DMS153 (cell line): ENCODE measurements around the gene NSFL1C.
A peak's percentile ranks its signal among the peaks of the same experiment; 100 is the strongest.

Experiments used
- DNase-seq: peaks from one replicate; lab custom pipeline; 2025; lab: John Stamatoyannopoulos, UW

The NSFL1C gene

DNA sequence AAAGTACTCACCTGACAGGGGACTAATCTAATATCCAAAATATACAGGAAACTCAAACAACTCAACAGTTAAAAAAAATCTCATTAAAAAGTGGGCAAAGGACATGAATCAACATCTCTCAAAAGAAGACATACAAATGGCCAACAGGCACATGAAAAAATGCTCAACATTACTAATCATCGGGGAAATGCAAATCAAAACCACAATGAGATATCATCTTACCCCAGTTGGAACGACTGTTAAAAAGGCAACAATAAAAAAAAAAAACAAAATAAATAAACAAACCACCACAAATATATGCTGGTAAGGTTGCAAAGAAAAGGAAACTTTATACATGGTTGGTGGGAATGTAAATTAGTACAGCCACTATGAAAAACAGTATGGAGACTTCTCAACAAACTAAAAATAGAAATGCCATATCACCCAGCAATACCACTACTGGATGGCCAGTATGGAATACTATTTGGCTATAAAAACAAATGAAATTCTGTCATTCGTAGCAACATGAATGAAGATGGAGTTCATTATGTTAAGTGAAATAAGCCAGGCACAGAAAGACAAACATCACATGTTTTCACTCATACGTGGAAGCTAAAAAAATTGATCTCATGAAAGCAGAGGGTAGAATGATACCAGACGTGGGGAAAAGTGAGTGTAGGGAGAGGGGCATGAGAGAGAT lies 17.9 kb upstream of the NSFL1C start:
- no peak for DNase-seq

DNA sequence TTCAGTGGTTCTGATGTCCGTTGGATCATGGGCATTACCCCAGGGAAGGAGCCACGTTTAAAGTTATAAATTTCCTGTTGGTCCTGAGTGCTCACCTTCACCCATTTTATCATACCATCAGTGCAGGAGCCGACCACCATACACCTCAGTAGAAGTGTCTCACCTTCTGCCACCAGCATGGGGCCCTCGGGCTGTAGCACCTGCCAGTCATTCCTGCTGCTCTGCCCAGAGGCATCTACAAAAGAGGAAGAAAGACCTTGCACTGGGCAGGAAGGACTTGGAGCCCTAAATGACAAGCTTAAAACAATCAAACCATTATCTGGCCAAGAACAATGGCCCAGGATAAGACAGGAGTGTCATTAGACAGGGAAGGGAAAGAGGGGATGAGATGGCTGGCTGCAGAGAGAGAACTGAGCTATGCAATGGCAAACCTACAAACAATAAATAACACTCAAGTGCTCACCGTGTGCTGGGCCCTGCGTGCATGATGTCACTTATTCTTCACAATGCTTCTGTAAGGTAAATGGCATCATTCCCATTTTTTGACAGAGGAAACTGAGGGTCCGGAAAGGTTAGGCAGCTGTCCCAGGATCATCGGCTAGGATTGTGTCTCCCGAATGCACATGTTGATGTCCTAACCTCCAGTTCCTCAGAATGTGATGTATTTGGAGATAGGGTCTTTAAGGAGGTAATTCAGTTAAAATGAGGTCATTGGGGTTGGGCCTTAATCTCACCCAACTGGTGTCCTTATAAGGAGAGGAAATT lies 13.4 kb upstream of the NSFL1C start:
- DNase-seq, result no peak

DNA sequence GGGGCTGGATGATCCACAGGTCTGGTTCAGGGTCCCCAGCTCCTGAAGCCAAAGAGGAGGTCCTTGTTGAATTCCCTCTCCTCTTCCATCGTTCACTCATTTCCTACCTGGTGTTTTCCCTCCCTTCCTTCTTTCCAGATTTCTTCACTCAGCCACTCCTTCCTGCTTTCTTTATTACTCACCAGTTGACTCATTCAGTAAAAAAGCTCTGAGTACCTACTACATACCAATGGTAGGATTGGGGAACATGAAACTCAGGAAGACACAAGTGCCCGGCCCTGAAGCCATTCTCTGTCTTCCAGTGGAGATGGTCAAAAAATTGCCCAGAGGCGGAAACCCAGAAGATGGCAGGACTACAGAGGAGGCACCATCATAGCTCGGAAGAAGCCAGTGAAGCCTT lies 11.9 kb upstream of the NSFL1C start:
- DNase-seq, result no peak

DNA sequence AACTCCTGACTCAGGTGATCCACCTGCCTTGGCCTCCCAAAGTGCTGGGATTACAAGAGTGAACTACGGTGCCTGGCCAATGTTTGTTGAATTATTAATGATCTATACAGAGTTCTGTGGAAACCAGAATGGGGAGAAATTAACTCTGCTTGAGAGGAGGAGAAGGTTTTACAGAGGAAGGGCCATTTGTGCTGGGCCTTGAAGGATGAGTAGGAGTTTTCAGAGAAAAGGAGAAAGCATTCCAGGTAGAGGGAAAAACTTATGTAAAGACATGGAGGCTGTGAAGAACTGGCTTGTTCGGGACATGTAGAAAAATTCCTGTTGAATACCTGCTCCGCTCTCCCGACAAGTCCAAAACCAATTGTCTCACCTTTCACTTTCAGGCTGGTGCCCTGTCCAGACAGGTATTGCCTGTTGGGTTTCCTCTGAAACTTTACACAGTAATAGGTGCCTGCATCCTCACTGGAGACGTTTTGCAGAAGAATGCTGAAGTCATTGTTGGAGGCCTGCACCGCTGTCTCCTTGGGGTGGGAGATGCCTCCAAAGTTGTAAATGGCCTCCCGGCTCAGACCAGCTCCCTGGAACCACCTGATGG lies 11.3 kb upstream of the NSFL1C start:
- no peak for DNase-seq

DNA sequence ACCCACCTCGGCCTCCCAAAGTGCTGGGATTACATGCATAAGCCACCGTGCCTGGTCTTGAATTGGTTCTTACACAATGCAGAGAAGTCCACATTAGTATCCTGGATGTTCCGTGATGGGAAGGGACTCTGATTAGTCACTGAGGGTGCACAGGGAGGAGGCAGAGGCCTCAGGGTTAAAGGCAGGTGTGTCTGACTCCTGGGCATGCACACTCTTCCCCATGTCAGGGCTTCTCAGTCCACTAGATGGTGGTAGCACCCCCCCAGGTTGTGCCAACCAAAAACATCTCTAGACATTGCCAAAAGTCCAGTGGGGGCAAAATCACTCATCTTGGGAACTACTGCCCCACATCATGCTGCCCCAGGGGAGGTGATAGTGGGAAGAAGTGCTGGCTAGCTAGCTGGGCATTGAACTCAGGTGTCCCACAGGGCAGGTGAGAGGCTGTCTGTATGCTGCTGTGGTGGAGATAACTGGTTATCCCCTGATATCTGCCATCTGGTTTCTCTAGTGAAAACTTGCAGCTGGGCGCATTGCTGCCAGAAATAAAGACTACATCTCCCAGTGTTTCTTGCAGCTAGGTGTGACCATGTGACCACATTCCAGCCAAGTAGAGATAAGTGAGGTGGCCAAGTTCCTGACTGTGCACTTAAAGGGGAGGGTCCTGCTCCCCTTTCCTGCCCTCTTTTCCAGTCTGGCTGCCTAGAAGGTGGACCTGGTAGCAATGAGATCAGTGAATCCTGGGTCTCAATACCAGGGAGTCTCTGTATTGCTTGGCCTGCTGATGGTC lies 8.4 kb upstream of the NSFL1C start:
- no peak for DNase-seq

DNA sequence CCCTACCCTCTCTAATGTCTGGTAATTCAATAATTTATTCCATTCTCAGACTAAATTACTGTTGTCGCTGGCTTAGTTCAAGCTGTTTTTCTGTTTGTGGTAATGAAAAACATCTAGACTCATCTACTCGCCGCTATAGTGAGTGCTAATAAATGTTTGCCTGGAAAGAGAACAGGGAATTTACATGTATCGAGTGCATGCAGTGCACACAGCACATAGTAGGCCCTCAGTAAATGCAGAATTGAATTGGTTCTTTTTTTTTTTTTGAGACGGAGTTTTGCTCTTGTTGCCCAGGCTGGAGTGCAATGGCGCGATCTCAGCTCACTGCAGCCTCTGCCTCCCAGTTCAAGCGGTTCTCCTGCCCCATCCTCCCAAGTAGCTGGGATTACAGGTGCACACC lies 7.7 kb upstream of the NSFL1C start:
- DNase-seq, result no peak

DNA sequence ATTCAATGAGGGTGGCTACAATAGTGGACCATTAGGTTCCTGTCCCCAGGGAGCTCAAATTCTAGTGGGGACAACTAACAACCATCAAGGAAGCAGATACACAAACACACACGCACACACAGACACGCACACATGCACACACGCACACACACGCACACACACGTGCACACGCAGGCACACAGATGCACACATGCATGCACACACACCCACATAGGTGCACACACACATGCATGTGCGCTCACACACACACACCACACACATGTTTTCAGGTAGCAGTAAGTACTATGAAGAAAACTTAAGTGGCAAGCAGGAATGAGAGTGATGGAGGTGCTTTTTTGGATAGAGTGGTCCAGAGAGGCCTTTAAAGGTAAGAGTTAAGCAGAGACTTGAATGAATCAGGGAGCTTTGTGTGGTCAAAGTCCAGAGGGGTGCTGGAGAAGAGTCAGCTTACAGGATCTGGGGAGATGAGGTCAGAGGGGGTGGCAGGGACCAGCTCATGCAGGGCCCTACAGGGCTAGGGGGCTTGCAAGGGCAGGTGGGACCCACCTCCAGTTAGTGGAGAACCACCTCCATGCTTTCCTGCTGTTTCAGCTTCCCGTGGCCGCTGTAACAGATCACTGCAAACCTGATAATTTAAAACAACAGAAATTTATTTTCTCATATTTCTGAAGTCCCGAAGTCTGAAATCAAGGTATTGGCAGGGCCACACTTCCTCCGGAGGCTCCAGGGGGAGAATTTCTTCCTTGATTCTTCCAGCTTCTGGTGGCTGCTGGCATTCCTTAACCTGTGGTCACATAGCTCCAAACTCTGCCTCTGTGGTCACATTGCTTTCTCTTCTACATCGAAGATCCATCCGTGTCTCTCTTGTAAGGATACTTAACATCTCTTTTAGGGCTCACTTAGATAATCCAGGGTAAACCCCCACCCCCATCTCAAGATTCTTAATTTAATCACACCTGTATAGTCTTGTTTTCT lies 6.9 kb upstream of the NSFL1C start:
- DNase-seq, result no peak

DNA sequence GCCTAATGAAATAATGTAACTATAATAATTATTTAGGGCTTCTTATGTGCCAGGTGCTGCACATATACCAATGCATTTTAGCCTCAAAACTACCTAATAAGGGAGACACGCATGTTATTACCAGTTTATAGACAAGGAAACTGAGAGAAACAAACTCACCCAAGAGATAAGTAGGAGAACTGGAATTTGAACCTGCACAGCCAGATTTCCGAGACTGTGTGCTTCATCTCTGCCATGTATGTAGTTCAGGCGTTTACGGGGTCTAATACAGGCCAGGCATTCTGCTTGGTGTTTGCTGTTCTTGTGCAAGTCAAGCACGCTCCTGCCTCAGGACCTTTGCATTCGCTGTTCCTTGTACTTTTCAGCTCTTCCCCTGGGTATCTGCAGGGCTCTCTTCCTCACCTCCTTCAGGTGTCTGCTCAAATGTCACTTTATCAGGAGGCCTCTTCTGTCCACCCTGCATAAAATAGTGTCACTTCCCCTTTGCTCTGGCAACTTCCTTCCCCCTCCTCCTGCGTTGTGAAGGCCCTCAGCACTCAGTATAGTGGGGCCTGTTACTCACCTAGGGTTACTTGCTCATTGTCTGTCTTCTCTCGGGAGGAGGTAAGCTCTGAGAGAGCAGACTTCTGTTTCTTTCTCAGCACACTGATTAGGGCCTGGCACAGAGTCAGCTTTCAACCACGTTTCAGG lies 6.1 kb upstream of the NSFL1C start:
- DNase-seq, result no peak

DNA sequence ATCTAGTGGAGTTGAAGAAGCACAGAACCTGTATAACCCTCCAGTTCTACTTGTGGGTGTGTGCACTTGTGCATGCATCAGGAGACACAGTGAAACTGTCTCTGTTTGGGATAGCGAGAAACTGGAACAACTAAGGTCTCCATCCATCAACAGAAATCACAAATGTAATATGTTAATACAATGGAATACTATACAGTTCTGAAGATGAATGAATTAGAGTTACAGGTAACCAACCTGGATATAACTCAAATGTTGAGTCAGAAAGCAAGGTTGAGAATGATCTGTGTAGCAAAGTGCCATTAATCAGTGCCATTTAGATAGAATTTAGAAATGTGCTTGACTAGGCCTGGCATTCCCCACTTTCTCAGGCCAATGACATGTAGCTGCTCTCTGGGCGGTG lies 4.6 kb upstream of the NSFL1C start:
- no peak for DNase-seq

DNA sequence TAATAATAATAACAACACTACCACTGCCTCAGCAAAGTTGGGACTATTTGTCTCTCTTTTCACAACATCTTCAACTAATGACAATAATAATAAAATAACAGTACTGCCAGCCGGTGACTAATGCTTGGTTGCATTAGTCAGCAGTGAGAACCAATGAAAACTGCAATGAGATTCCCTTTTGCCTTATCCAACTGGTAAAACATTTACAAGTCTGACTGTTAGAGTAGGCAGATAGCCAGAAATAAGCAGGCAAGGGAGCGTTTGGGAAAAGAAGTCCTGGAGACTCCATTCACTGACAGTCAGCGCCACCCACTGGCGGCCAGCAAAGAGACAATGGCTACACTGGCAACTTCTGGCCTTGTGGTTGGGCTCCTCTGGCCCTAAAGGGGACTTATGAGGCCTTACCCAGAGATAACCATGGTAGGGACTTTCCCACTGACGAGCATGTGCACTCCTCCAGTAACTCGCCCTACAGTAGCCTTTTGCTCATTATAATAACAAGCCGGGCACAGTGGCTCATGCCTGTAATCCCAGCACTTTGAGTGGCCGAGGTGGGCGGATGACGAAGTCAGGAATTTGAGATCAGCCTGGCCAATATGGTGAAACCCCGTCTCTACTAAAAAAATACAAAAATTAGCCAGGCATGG lies 3.4 kb upstream of the NSFL1C start:
- DNase-seq, result peak; percentile 75

DNA sequence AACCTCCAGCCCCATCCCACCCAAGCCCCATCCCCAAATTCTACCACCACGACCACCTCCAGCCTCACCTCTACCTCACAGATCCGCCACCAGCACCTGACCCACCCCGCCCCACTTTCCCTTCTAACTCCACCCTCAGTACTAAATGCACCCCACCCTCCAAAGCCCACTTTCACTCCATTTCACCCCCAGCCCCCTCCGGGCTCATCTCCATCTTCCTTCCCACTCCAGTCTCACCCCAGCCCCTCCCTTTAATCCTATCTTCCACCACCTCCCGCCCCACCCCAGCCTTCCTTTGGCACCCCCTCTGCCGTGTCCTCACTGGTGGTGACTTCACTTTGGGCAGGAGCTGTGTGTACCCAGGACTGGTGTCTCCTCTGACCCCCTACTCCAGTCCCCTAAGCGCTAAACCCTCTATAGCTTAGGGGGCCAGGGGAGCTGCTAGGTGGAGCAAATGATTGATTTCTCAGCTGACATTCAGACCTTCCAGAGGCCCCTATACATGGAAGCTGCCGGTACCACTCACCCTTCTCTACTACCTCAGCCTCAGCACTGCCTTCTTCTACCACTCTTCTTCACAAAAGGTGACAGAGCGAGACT lies 2.8 kb upstream of the NSFL1C start:
- DNase-seq, result no peak

DNA sequence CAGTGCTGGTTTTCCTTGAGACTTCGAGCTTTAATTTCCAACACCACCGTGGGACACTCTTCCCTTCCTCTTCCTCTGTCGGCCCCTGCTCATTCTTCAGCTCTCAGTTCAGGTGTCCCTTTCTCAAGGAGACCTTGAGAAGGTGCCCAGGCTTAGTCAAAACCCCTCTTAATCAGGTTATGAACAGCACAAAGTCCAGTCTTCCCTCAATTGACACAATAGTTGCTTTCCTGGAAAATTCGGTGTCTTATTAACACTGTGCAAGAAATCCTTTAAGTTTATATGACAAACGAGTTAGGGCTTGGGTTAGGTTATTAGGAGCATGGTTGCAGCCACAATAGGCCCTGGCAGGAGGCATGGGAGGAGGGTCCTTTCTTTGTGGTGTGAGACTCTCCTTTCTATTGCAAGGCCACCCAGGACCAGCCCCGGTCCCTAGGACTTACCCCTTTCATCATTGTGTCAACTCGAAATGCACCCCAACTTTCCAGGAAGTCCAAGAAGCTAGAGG lies 1.5 kb upstream of the NSFL1C start:
- DNase-seq, result no peak

DNA sequence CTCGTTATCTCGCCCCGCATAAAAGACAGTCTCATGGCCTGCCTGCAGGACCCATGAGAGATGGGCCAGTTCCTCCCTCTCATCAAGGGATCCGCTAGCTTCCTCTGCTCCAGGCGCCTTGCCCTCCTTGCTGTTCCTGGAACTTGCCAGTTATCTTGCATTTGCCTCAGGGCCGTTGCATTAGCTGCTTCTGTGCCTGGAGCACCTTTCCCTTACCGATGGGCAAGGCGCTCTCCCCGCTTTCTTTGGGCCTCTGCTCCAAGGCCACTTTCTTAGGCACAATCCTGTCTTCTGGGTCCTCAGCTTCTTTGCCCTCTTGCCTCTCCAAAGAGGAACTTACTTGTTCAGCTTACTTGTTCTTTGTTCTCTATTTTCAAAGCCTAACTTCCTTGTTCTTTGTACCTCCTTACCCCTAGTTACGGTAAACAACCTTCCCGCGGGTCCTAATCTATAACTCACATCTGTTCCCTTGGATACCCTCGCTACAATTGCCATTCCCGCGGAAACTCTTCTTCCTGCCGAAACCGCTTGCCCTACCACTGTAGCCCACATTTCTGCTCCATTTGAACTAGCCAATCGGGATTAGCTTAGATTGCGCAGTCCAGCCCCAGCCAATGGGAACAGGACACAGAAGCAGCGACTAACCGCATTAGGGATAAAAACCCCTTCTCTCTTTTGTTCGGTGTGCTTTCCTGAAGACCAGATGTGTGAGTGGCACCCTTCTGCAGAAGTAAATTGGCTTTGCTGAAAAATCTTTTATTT lies 887 bp upstream of the NSFL1C start:
- DNase-seq, result peak; percentile 78

DNA sequence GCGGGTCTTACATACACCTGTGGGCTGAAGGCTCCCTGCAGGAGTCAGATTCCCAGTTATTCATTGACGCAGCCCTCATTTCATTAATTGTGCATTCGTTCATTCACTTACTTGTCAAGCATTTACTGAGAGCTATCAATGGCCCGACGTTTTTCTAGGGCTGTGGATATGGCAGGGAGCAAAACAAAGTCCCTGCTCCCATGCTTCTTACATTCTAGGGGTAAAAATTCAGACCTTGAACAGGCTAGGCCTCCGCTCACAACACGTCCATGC lies 369 bp upstream of the NSFL1C start:
- DNase-seq, result no peak

DNA sequence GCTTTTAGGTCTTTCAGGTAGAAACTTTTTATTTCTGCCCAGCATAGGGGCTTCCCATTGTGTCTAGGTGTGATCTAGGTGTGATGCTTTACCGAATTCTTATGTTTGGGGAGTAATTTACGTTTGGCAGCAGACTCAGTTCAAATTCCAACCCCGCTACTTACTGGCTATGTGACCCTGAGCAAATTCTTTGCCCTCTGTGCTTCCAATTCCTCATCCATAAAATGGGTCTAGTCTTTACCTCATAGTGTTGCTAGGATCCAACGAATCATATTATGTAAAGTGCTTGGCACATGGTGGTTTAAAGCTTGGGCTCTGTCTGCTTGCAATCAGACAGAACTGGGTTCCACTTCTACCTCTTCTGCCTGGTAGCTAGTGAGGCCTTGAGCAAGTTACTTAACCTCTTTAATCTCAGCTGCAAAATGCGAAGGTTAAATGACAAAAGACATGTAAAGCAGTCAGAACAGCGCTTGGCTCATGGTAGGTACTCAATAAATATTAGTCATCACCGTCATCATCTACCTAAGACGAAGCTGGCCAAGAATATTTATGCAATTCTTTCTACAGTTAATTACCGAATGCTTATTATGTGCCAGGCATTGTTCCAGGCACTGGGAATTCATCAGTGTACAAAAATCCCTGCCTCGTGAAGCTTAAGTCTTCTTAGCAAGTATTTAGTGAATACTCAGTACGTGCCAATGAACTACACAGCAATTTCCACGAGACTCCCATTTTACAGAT lies 1.0 kb downstream of the NSFL1C start:
- no peak for DNase-seq

DNA sequence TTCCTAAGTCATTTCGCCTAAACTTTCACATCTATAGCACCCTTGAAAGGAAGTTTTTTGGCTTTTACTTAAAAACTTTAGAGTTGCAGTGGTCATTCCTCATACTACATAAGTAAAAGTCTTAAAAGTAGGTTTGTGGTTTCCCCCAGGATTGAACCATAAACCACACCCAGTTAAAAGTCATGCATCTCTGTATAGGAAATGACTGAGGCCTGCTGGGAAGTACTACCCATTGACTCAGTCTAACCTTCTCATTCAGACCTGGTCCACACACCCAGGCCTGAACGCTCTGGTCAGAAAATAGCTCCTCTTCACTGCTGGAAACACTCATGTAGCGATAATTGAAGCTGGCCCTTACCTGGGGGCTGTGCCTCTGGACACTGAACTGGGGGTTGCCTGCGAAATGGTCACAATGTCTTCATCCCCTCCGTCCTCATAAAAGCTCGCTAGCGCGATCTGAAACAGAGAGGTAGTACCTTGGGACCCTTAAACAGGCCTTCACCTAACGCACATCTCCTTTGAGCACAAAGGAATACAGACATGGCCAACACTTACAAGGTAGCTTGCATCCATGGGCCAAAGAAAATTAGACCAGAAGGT lies 2.6 kb downstream of the NSFL1C start:
- no peak for DNase-seq

DNA sequence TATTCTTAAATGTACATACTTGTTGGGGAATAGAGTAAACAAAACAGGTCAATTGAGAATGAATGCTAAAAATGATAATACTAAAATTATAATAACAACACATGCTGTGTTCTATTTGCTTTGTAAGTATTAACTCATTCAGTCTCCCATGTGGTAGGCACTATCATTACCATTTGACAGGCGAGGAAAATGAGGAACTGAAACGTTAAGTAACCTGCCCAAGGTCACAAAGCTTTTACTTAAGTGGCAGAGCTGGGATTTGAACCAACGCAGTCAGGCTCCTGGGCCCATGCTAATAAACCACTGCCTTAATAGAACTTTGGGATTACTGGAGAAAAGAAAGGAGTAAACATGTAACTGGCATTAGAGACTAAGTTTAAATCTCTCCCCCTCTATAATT lies 3.8 kb downstream of the NSFL1C start:
- DNase-seq, result no peak

DNA sequence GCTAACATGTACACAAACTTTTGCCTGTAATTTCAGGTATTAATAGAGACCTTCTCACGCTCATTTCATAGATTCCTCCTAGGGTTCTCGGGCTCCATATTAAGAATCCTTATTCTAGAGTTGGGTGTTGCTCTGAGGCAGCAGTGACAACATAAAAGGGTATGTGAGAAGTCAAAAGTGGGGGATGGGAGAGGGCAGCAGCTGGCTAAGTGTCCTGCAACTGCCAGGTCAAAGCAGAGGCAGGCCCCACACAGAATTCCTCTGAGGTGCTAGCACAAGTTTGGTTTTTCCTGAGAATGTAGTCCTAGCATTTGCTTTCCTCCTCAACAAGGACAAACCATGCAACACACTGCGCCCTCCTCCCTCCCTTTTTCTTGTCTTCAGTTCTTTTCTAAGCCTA lies 4.6 kb downstream of the NSFL1C start:
- DNase-seq, result no peak
